NOMO-1 (cell line): Measurements from ENCODE around the gene PTPRZ1.

Experiments
- DNase-seq, 2 experiments: peaks; one replicate each; lab custom pipeline; 2025; ENCODE audit not compliant: unreplicated experiment in 2 of 2; lab: John Stamatoyannopoulos, UW

PTPRZ1 gene

DNA sequence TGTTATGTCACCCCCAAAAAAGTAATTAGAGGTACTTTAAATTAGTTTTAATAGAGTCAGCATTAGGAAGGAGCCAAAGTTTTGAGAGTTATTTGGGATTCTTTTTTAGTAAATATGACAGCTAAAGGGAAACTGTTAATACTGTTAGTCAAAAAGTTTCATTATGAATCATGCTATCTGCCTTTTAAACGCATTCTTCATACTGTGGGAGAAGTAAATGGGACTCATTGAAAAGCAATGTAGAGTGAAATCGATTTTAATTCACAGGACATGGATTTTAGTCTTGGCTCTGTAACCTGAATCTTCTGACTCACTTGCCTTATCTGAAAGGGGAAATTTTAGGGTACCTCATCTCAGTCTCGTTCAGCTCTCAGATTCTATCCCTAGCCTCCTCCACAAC is 165.9 kb downstream of the PTPRZ1 start:
- DNase-seq, result no peak

GRCh38 chr7:122040147-122040546 is 167.2 kb downstream of the PTPRZ1 start:
- DNase-seq, result no peak

GRCh38 chr7:122046402-122046801 is 173.4 kb downstream of the PTPRZ1 start:
- DNase-seq, result no peak

GRCh38 chr7:122054393-122054792 is 181.4 kb downstream of the PTPRZ1 start:
- DNase-seq, result no peak

DNA sequence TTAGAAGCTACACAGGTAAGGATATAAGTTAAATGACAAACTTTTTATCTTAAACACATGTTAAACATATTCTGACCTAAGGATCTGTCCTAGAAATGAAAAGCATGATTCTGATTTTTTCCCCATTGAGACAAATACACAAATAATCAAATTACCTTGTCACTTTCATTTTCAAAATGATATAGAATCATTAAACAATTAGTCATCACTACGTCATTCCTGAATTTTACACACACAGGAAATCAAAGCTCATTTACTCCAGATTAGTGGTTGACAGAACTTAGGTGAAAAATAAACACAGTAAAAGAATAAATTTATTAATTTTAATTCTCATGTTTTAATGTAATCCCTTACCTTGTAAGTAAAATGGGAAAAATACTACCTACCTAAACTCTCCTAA is 182.1 kb downstream of the PTPRZ1 start:
- DNase-seq, result no peak

- no peak for DNase-seq
These were observed 184.0 kb downstream of the PTPRZ1 start for GRCh38 chr7:122056977-122057376.

DNA sequence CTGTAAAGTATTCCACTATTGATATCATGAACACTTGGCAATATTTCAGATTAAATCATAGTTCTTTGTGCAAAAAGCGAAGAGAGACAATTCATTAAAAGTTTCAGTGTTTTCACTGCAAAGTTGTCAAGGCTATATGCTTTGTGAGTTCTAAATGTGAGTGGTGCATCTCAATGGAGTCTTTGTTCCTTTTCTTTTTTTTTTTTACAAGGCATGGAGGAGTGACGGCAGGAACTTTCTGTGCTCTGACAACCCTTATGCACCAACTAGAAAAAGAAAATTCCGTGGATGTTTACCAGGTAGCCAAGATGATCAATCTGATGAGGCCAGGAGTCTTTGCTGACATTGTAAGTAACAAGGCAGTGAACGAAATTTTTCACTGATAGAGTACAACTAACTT is 186.6 kb downstream of the PTPRZ1 start:
- DNase-seq, result no peak

- no peak for DNase-seq
These were observed 190.2 kb downstream of the PTPRZ1 start for GRCh38 chr7:122063146-122063545.

GRCh38 chr7:122064971-122065370 is 192.0 kb downstream of the PTPRZ1 start:
- no peak for DNase-seq

- DNase-seq, result no peak
These were observed 194.1 kb downstream of the PTPRZ1 start for GRCh38 chr7:122067077-122067476.

DNA sequence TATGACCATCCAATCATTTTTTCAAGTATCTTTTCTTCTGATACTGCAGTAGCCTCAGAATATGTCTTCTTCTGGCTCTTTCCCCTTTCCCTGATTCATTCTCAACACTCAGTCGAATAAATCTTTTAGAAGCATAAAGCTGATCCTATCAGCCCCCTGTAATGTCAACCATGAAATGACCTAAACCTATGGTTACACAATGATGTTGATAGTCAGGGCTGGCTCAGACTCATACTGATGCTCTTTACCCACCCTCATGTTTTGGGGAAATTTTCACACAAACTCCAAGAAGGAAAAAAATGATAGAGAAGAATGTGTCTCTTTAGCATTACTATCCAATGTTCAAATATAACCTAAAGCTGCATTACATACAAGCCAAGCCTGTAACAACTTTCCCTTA is 195.1 kb downstream of the PTPRZ1 start:
- no peak for DNase-seq

- DNase-seq, result no peak
These were observed 196.0 kb downstream of the PTPRZ1 start for GRCh38 chr7:122068999-122069398.

DNA sequence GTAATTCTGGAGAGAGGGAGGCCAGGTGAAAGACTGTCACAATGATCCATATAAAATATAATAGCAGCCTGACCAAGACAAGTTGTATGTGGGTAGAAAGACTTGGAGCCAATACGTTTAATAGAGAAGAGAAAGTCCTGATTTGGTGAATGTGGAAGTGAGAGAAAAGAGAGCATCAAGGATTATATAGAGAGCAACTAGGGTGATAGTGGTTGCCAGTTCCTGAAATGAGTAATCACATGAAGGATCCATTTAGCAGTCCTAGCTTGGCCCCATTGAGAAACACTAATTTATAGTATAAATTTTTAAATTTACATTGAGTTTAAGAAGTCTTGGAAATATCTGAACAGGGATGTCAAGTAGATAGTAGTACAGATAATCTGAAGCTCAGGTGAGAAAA is 197.1 kb downstream of the PTPRZ1 start:
- no peak for DNase-seq

- no peak for DNase-seq
These were observed 197.9 kb downstream of the PTPRZ1 start for GRCh38 chr7:122070834-122071233.

DNA sequence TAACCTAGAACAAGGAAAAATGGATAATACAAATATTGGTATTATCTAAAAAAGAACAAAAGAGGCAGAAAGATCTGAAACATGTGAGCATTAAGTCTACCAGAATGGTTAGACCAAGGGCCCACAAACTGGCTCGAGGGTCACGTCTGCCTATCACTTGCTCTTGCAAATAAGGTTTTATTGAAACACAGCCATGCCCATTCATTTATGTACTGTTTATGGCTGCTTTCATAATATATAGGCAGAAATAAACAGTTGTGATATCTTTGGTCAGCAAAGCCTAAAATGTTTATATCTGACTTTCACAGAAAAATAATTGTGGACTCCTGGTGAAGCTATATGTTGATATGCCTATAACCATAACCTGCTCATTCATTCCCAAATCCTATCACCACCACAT is 199.3 kb downstream of the PTPRZ1 start:
- DNase-seq, result no peak

DNA sequence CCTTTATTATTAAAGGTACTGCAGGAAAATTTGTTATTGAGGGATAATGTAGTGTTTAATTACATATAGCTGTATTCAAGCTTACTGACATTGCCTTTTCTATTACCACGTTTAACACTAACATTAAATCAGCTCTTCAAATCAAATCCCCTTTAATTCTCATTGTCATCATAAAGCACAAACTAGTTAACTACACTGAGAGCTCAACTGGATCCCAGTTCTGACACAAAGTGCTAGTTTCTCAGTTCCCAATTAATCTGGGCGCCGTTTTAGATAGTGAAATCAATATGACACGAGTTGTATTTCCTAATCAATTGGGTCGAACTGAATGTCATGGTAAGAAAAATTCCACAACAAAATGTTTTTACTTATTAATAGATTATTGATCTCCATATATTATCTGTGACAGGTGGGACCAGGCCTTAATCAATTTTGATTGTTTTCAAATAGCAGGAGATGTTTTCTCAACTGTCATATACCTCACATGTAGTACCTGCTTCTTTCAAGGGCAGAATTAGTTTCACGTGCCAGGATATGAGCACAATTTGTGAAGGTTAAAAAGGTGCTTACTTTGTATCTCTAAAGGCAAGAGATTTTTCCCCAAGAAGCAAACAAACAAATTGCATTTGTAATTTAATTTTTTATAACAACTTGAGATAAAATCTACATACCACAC is 200.1 kb downstream of the PTPRZ1 start:
- no peak for DNase-seq

DNA sequence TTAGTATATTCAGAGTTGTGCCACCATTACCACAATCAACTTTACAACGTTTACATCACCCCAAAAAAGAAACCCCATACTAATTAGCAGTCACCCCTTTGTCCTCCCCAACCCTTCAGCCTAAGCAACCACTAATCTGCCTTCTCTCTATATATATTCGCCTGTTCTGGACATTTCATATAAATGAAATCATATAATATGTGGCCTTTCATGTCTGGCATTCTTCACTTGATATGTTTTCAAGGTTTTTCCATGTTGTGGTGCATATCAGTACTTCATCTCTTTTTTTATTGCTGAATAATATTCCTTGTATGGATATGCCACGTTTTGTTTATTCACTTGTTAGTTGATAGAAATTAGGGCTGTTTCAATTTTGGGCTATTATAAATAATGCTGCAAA is 200.7 kb downstream of the PTPRZ1 start:
- no peak for DNase-seq

- DNase-seq, result no peak
These were observed 209.2 kb downstream of the PTPRZ1 start for GRCh38 chr7:122082160-122082559.

- DNase-seq, result no peak
These were observed 209.7 kb downstream of the PTPRZ1 start for GRCh38 chr7:122082670-122083069.

GRCh38 chr7:122092964-122093797 is 220.2 kb downstream of the PTPRZ1 start:
- DNase-seq, result peak; percentile 0 to 20

DNA sequence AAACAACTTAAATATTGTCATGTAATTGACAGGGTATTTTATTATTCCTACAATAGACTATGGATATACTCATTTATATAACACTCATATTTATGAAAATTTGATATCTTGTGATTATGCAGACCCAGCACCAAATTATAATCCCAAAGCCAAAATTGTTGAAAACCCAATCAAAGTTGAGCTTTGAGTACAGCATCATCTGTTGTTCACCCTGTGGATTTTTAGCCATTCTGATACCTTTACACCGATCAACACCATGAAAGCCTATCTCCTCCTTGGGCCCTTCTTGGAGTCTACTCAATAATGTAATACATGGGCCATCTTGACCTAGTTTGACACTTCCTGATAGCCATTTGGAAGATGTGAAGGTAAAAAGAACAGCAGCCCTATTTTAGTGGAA is 221.6 kb downstream of the PTPRZ1 start:
- no peak for DNase-seq

DNA sequence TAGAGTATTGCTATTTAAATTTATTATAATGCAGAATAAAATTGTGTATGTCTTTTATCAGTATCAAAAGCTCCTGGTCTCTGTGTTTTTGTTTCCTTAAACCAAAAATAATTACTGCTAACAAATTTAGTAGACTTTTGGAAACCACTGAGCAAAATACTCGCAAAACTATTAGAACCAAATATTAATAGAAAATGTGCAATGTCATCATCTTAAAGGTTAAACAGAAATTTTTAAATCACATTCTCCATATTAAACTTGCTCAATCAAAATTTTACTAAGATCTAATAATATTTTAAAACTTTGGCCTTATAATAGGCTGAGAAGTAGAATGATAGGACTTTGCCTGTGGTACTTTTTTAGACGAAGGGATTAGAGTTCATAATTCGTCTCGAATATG is 222.7 kb downstream of the PTPRZ1 start:
- no peak for DNase-seq
